HG02678 (cell line): ENCODE measurements around the gene KLF14.
"Not testable (repeated sequence)": the region's sequence is repeated elsewhere in the genome, so short reads cannot be mapped to it uniquely, and the experiment has no call there.

Experiments
- ATAC-seq: cut with Tn5 transposase; IDR thresholded peaks from one replicate; pipeline ENCODE4 v1.9.1; 2021; ENCODE audit warnings: mild to moderate bottlenecking, moderate library complexity; ENCODE audit not compliant: unreplicated experiment

The KLF14 gene

GRCh38 chr7:130721486-130722277 lies 12.3 kb downstream of the KLF14 start:
- ATAC-seq: no peak

DNA sequence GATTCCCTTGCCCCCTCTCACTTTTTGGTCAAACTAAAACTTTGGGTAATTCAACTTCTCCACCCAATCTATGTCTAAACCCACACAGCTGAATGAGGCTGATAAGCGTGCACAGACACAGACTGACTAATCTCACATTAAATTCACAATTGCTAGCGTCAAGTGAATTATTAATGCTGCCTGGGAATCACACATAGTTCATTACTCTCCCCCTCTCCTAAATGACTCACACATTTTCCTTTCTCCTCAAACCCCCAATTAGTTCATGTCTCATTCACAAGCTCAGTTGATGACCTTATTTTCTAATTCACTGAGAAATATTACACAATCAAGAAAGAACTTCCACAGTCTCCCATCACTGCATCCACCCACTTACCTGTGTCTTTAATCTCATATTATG lies 14.5 kb downstream of the KLF14 start:
- ATAC-seq: no peak

DNA sequence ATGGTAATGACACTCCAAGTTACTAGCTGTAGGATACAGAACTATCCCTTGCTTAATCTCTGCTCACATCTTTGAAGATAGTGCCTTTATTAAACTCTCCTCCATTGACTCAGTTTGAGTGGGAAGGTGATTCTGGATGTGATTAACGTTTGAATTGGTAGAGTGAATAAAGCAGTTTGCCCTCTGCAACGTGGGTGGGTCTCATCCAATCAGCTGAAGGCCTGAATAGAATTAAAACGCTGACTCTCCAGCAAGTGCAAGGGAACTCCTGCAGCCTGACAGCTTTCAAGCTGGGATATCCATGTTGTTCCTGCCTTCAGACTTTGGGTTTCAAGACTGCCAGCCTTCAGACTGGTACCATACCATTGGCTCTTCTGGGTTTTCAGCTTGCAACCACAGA lies 21.6 kb downstream of the KLF14 start:
- ATAC-seq: no peak

DNA sequence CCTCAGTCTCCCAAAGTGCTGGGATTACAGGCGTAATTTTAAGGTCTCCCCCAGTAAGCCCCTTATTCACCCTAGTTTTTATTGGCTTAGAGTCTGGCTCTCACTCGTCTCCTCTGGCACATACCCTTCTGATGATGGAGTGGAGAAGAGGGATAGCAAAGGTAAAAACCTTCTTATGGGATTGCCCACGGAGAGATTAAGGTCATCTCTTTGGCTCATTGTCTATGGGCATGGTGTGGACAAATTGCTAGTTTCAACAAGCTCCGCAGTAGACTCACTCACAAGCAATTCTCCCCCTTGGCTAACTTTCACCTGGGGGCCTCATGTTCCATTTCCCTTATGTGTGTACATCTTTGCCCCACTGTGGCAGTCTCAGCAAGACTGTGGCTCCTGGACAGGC lies 25.2 kb downstream of the KLF14 start:
- ATAC-seq: no peak

DNA sequence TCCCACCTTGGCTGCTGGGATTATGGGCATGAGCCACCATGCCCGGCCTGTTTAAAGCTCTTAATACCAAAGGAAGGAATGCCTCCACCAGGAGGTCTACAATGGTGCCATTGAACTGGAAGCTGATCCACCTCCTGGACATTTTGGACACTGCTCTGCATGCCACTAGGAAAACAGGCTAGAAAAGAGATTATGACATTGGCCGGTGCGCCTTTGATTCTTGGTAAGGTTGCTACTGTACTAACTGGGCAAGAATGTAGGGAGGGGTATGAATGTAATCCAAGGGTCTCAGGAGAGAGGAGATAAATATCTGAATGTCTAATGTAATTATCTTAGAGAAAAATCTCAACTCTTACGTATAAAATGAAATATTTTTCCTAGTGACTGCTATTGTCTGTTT lies 26.0 kb downstream of the KLF14 start:
- no peak for ATAC-seq

DNA sequence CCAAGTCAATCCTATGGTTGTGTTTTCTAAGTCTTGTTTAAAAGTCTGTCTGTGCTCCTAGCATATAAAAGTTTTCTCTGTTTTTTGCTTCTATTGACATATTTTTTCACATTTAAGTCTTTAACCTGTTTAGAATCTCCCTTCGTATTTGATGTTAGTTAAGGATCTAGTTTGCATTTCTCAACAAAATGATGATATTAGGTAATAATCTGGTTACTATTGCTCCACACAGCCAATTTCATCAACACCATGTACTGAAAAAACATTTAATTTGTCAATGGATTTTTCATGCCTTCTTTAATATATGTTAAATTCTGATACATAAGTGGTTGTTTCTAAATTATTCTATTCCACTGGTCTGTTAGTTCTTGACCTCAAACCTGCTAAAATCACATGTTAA lies 30.2 kb downstream of the KLF14 start:
- ATAC-seq: no peak

GRCh38 chr7:130701650-130702049 lies 32.4 kb downstream of the KLF14 start:
- ATAC-seq: no peak

DNA sequence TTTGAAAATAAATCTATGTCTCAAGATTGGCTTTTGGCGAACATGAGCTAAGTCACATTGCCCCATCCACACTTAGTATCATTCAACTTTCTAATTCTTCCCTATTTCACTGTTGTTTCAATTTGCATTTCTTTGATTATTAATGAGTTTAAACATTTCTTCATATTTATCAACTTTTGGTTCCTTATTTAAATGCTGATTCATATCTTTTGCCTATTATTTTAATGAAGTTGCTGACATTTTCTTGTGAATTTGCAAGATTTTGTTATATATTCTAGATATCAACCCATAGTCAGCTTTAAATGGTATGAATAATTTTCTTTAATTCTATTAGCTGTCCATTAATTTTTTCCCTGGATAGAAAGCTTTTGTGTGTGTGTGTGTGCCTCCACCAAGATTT lies 33.2 kb downstream of the KLF14 start:
- no peak for ATAC-seq

DNA sequence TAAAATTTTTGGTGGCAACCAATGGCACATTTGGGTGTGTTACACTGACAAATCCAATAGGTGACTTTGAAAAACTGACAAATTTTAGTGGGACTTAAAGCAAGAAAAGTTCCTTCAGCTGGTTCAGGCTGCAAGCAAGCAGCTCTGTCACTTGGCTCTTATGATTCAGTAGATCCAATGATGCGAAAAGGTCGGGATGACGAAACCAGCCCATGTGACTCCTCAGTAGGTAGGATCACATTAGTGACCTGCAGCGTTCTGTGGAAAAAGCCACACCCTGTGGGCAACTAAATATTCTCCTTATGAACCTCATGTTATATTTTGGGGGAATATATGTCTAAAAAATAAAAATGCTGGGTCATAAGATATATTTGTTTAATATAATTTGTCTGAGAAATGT lies 34.3 kb downstream of the KLF14 start:
- no peak for ATAC-seq

- ATAC-seq: no peak
Observed at GRCh38 chr7:130697820-130698219, 36.2 kb downstream of the KLF14 start.

DNA sequence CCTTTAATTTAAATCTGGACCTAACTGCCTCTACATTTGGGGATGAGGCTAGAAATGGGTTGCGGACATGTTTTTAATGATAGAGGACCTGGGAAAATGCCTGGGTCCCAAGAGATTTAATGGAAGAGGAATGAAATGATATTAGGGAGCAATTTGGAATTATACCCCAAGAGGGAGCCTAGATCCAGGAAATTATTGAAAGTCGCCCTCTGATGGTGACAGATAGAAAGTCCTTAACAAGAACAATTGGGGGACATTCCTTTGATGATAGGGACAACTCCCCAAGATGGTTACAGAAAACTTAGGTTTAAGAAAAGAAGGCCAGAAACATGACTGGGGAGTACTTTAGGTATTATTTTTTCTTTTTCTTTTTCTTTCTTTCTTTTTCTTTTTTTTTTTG lies 38.2 kb downstream of the KLF14 start:
- ATAC-seq: no peak

DNA sequence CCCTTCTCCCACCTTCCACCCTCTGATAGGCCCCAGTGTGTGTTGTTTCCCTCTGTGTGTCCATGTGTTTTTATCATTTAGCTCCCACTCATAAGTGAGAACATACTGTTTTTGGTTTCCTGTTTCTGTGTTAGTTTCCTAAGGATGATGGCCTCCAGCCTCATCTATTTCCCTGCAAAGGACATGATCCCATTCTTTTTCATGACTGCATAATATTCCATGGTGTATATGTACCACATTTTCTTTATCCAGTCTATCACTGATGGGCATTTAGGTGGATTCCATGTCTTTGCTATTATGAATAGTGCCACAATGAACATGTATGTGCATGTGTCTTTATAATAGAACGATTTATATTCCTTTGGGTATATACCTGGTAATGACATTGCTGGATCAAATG lies 41.6 kb downstream of the KLF14 start:
- ATAC-seq: not testable (repeated sequence)

GRCh38 chr7:130689683-130690082 lies 44.3 kb downstream of the KLF14 start:
- ATAC-seq: no peak

GRCh38 chr7:130683026-130683425 lies 51.0 kb downstream of the KLF14 start:
- ATAC-seq: no peak
